Mammary epithelial cell (primary cell): ENCODE results near the gene PROC.

Source experiments
- EZH2 ChIP-seq: IDR thresholded peaks from 2 replicates; pipeline ENCODE4 v1.6.1; 2012; ENCODE audit warnings: low read length, inconsistent platforms, borderline replicate concordance
- TF ChIP-seq, protein P1 (sequence below), 2 donors: IDR thresholded peaks in 1 of 2; conservative IDR thresholded peaks in 1 of 2; 2 replicates each; pipeline ENCODE4 v1.5.1; 2011 to 2012; ENCODE audit warnings: inconsistent platforms in 2 of 2, low read length in 2 of 2, mild to moderate bottlenecking in 2 of 2, control low read depth in 1 of 2, low read depth in 1 of 2; ENCODE audit not compliant: insufficient read depth in 1 of 2; ENCODE audit errors: extremely low read depth in 1 of 2

DNA sequence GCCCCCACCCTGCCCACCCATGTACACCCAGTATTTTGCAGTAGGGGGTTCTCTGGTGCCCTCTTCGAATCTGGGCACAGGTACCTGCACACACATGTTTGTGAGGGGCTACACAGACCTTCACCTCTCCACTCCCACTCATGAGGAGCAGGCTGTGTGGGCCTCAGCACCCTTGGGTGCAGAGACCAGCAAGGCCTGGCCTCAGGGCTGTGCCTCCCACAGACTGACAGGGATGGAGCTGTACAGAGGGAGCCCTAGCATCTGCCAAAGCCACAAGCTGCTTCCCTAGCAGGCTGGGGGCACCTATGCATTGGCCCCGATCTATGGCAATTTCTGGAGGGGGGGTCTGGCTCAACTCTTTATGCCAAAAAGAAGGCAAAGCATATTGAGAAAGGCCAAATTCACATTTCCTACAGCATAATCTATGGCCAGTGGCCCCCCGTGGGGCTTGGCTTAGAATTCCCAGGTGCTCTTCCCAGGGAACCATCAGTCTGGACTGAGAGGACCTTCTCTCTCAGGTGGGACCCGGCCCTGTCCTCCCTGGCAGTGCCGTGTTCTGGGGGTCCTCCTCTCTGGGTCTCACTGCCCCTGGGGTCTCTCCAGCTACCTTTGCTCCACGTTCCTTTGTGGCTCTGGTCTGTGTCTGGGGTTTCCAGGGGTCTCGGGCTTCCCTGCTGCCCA, 9.3 kb downstream of the PROC start:
- TF ChIP-seq, protein P1, sequence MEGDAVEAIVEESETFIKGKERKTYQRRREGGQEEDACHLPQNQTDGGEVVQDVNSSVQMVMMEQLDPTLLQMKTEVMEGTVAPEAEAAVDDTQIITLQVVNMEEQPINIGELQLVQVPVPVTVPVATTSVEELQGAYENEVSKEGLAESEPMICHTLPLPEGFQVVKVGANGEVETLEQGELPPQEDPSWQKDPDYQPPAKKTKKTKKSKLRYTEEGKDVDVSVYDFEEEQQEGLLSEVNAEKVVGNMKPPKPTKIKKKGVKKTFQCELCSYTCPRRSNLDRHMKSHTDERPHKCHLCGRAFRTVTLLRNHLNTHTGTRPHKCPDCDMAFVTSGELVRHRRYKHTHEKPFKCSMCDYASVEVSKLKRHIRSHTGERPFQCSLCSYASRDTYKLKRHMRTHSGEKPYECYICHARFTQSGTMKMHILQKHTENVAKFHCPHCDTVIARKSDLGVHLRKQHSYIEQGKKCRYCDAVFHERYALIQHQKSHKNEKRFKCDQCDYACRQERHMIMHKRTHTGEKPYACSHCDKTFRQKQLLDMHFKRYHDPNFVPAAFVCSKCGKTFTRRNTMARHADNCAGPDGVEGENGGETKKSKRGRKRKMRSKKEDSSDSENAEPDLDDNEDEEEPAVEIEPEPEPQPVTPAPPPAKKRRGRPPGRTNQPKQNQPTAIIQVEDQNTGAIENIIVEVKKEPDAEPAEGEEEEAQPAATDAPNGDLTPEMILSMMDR (conservative IDR thresholded peaks at IDR 0.05 in 1 of 2, IDR thresholded peaks at IDR 0.05 in 1 of 2; ENCODE audit: extremely low read depth in 1 of 2, insufficient read depth in 1 of 2, low read depth in 1 of 2, low read length in 2 of 2) = no peak
- TF ChIP-seq EZH2 = no peak
